Measurements from ENCODE around the gene SLC6A12.

The SLC6A12 gene

GRCh38 chr12:166425-167075 lies 47.4 kb downstream of the SLC6A12 start:
- ChIA-PET CTCF (interaction anchor here (0.5 kb wide), 1 partner anchor 34 kb away, joined by 4 read pairs; no protein-coding TSS in a partner anchor), POLR2A (no interaction called here)
- Histone ChIP-seq H3K4me1 (ENCODE audit: control insufficient read depth, insufficient read depth, low read length) (no peaks in the 10 kb centered on the region), H3K9me3 (ENCODE audit: control insufficient read depth, insufficient read depth, low read depth, low read length) (no peaks in the 10 kb centered on the region), H3K36me3 (ENCODE audit: control insufficient read depth in 2 of 2, insufficient read depth in 1 of 2, low read length in 2 of 2) (no peaks in the 10 kb centered on the region), H3K4me3 (ENCODE audit: low read depth, low read length) (no peak overlapping the region), H3K27ac (ENCODE audit: extremely low read depth, low read depth, low read length) (no peak overlapping the region)
- TF ChIP-seq ZNF155 (tag by site-specific recombination; IDR thresholded peaks at IDR 0.05) (no peak), ZNF148 (tag by site-specific recombination; IDR thresholded peaks at IDR 0.05; ENCODE audit: borderline replicate concordance) (no peak), INSM2 (tag by site-specific recombination; IDR thresholded peaks at IDR 0.05) (no peak), ZNF768 (tag by site-specific recombination; IDR thresholded peaks at IDR 0.05) (no peak), PRDM1 (tag by site-specific recombination; IDR thresholded peaks at IDR 0.05) (no peak), ZNF391 (tag by site-specific recombination; IDR thresholded peaks at IDR 0.05; ENCODE audit: borderline replicate concordance, low read depth) (no peak), ZNF785 (tag by site-specific recombination; IDR thresholded peaks at IDR 0.05) (no peak), BCL11A (tag by site-specific recombination; IDR thresholded peaks at IDR 0.05; ENCODE audit: low read depth) (no peak), CTCF (tag by site-specific recombination; IDR thresholded peaks at IDR 0.05) (no peak), WT1 (tag by site-specific recombination; IDR thresholded peaks at IDR 0.05) (no peak), ZFP69B (tag by site-specific recombination; IDR thresholded peaks at IDR 0.05) (no peak), SALL2 (tag by site-specific recombination; IDR thresholded peaks at IDR 0.05; ENCODE audit: borderline replicate concordance) (no peak), ZFP37 (tag by site-specific recombination; IDR thresholded peaks at IDR 0.05) (no peak), ZNF449 (tag by site-specific recombination; IDR thresholded peaks at IDR 0.05) (no peak)

- no peaks in the 10 kb centered on the region for H3K9me3 ChIP-seq (ENCODE audit: control insufficient read depth, insufficient read depth, low read depth, low read length)
- no peak overlapping the region for H3K27ac ChIP-seq (ENCODE audit: extremely low read depth, low read depth, low read length)
- POLR2A ChIA-PET: no interaction called here
- no peak for TF ChIP-seq MZF1 (tag by site-specific recombination; IDR thresholded peaks at IDR 0.05; ENCODE audit: borderline replicate concordance)
- no peak for TF ChIP-seq ZNF112 (tag by site-specific recombination; IDR thresholded peaks at IDR 0.05)
- TF ChIP-seq YY2 (tag by site-specific recombination; IDR thresholded peaks at IDR 0.05): no peak
- TF ChIP-seq ZNF302 (tag by site-specific recombination; IDR thresholded peaks at IDR 0.05; ENCODE audit: low read depth): no peak
- no peak for TF ChIP-seq ZNF239 (tag by site-specific recombination; IDR thresholded peaks at IDR 0.05)
- no peak for TF ChIP-seq SP2 (tag by site-specific recombination; IDR thresholded peaks at IDR 0.05)
- no peak for TF ChIP-seq ZNF610 (tag by site-specific recombination; IDR thresholded peaks at IDR 0.05; ENCODE audit: borderline replicate concordance)
- no peak for TF ChIP-seq ZNF768 (tag by site-specific recombination; IDR thresholded peaks at IDR 0.05)
- TF ChIP-seq ZNF138 (tag by site-specific recombination; IDR thresholded peaks at IDR 0.05; ENCODE audit: borderline replicate concordance): no peak
- TF ChIP-seq AEBP2 (tag by site-specific recombination; IDR thresholded peaks at IDR 0.05; ENCODE audit: borderline replicate concordance): no peak
- no peak for TF ChIP-seq ZNF658 (tag by site-specific recombination; IDR thresholded peaks at IDR 0.05)
- no peak for TF ChIP-seq ZFP37 (tag by site-specific recombination; IDR thresholded peaks at IDR 0.05)
- no peak for TF ChIP-seq ZSCAN30 (tag by site-specific recombination; IDR thresholded peaks at IDR 0.05)
- H3K4me3 ChIP-seq (ENCODE audit: low read depth, low read length): no peak overlapping the region
- CTCF ChIA-PET: interaction anchor here (0.5 to 0.7 kb wide), 2 partner anchors 21 to 34 kb away, joined by 3 to 4 read pairs; no protein-coding TSS in a partner anchor
- H3K36me3 ChIP-seq (ENCODE audit: control insufficient read depth in 2 of 2, insufficient read depth in 1 of 2, low read length in 2 of 2): no peaks in the 10 kb centered on the region
- H3K4me1 ChIP-seq (ENCODE audit: control insufficient read depth, insufficient read depth, low read length): no peaks in the 10 kb centered on the region
These were observed 48.0 kb downstream of the SLC6A12 start for GRCh38 chr12:165862-166368.
